Measurements from ENCODE around the gene NAV3.

The NAV3 gene

GRCh38 chr12:78007173-78007572 lies 176.5 kb downstream of the NAV3 start:
- no peaks in the 10 kb centered on the region for H3K9me3 ChIP-seq
- no peaks in the 10 kb centered on the region for H3K4me1 ChIP-seq
- TF ChIP-seq CTCF (IDR thresholded peaks at IDR 0.05): no peak
- no peak for DNase-seq
- H3K36me3 ChIP-seq: no peaks in the 10 kb centered on the region
- no peak overlapping the region for H3K27ac ChIP-seq
- H3K4me3 ChIP-seq: no peak overlapping the region
- no peaks in the 10 kb centered on the region for H3K27me3 ChIP-seq
- intact Hi-C loops (cut with DNase I; ENCODE audit: low total_unique reads): no loop called here

GRCh38 chr12:78009031-78009430 lies 178.3 kb downstream of the NAV3 start:
- intact Hi-C loops (cut with DNase I; ENCODE audit: low total_unique reads): no loop called here

GRCh38 chr12:78018171-78018910 lies 187.6 kb downstream of the NAV3 start:
- Histone ChIP-seq H3K36me3 (no peaks in the 10 kb centered on the region), H3K4me3 (no peak overlapping the region), H3K27me3 (no peaks in the 10 kb centered on the region), H3K9me3 (no peaks in the 10 kb centered on the region), H3K27ac (no peak overlapping the region), H3K4me1 (no peaks in the 10 kb centered on the region)
- intact Hi-C loops (cut with DNase I; ENCODE audit: low total_unique reads): no loop called here
- TF ChIP-seq CTCF (IDR thresholded peaks at IDR 0.05): no peak
- no peak for DNase-seq

More at GRCh38 chr12:78009031-78009430, 178.3 kb downstream of the NAV3 start:
- Histone ChIP-seq H3K9me3 (no peaks in the 10 kb centered on the region), H3K27me3 (no peaks in the 10 kb centered on the region), H3K36me3 (no peaks in the 10 kb centered on the region), H3K4me3 (no peak overlapping the region), H3K4me1 (no peaks in the 10 kb centered on the region), H3K27ac (no peak overlapping the region)
- no peak for DNase-seq
- TF ChIP-seq CTCF (IDR thresholded peaks at IDR 0.05): no peak

- H3K9me3 ChIP-seq: no peaks in the 10 kb centered on the region
- intact Hi-C loops (cut with DNase I; ENCODE audit: low total_unique reads): no loop called here
- TF ChIP-seq CTCF (IDR thresholded peaks at IDR 0.05): no peak
These were observed 188.2 kb downstream of the NAV3 start for GRCh38 chr12:78018939-78019338.

GRCh38 chr12:78028426-78028825 lies 197.7 kb downstream of the NAV3 start:
- Histone ChIP-seq H3K4me3 (no peak overlapping the region), H3K36me3 (no peaks in the 10 kb centered on the region), H3K27me3 (no peaks in the 10 kb centered on the region), H3K27ac (no peak overlapping the region), H3K4me1 (no peaks in the 10 kb centered on the region), H3K9me3 (no peaks in the 10 kb centered on the region)
- no peak for DNase-seq
- no peak for TF ChIP-seq CTCF (IDR thresholded peaks at IDR 0.05)
- intact Hi-C loops (cut with DNase I; ENCODE audit: low total_unique reads): no loop called here

More at GRCh38 chr12:78018939-78019338, 188.2 kb downstream of the NAV3 start:
- H3K4me3 ChIP-seq: no peak overlapping the region
- no peak overlapping the region for H3K27ac ChIP-seq
- no peaks in the 10 kb centered on the region for H3K36me3 ChIP-seq
- no peaks in the 10 kb centered on the region for H3K27me3 ChIP-seq
- H3K4me1 ChIP-seq: no peaks in the 10 kb centered on the region
- no peak for DNase-seq
